B cell (primary cell): ENCODE data around the gene PRKCA. TPM values are rescaled to one million over a fixed set of nuclear protein-coding genes. Genes with fewer than 3 reads are reported as not detected.

Experiments
- ATAC-seq: fragments of 200-7000 bp; cut with Tn5 transposase; one replicate; pipeline ENCODE4 v1.10.0; 2021; ENCODE audit warnings: low read depth, mild to moderate bottlenecking, moderate number of reproducible peaks, moderate library complexity
- CTCF ChIA-PET: fragments of 350-600 bp; sonication (Branson Sonifier 250); formaldehyde crosslinking; loops from one replicate; lab custom pipeline; 2021; ENCODE audit warnings: antibody characterized with exemption, inconsistent platforms; lab: Charles Lee
- POLR2A ChIA-PET: fragments of 350-600 bp; sonication (Branson Sonifier 250); formaldehyde crosslinking; loops from one replicate; lab custom pipeline; 2021; ENCODE audit warnings: antibody characterized with exemption; lab: Charles Lee
- DNase-seq: peaks from one replicate; pipeline ENCODE4 v3.0.0; 2013
- H2AFZ ChIP-seq: 2 replicates; pipeline ENCODE4 v1.6.1; 2012; ENCODE audit warnings: mild to moderate bottlenecking, low read depth, low read length; ENCODE audit not compliant: insufficient read depth, poor library complexity, severe bottlenecking
- H3K27ac ChIP-seq, 2 donors: 1 replicate in 1 of 2; 2 replicates in 1 of 2; pipeline ENCODE4 v1.5.1; 2012 to 2013; ENCODE audit warnings: low read length in 2 of 2, mild to moderate bottlenecking in 2 of 2, moderate library complexity in 1 of 2
- H3K27me3 ChIP-seq, 4 experiments: fragments of 200-600 bp in 1 of 4; sonication (generic) in 1 of 4; replicated peaks in 1 of 4; 1 replicate in 2 of 4; 2 replicates in 2 of 4; pipeline versions ENCODE4 v1.6.1 to v1.7.0; 2013 to 2016; ENCODE audit warnings: low read length in 3 of 4, mild to moderate bottlenecking in 2 of 4, mixed read lengths in 1 of 4, moderate library complexity in 1 of 4; ENCODE audit not compliant: insufficient read depth in 4 of 4, control insufficient read depth in 3 of 4; ENCODE audit errors: control extremely low read depth in 1 of 4
- H3K36me3 ChIP-seq, 2 experiments: replicated peaks in 1 of 2; 1 replicate in 1 of 2; 2 replicates in 1 of 2; pipeline versions ENCODE4 v1.6.1 to v1.7.1; 2013; ENCODE audit warnings: low read length in 1 of 2; ENCODE audit not compliant: insufficient read depth in 2 of 2, control insufficient read depth in 1 of 2; ENCODE audit errors: control extremely low read depth in 1 of 2, extremely low read depth in 1 of 2
- H3K4me1 ChIP-seq, 2 donors: fragments of 200-600 bp in 1 of 2; sonication (generic) in 1 of 2; 1 replicate in 1 of 2; 2 replicates in 1 of 2; pipeline versions ENCODE4 v1.5.1 to v1.6.1; 2013 to 2017; ENCODE audit warnings: low read length in 2 of 2; ENCODE audit not compliant: control insufficient read depth in 2 of 2, insufficient read depth in 2 of 2
- H3K4me2 ChIP-seq: replicated peaks from 2 replicates; pipeline ENCODE3; 2012; ENCODE audit warnings: mild to moderate bottlenecking, low read depth, low read length; ENCODE audit not compliant: poor library complexity, severe bottlenecking
- H3K4me3 ChIP-seq, 5 experiments: fragments of 200-600 bp in 1 of 5; sonication (generic) in 1 of 5; 1 replicate in 3 of 5; 2 replicates in 2 of 5; pipeline versions ENCODE4 v1.5.1 to v1.7.0; 2011 to 2016; ENCODE audit warnings: low read length in 4 of 5, mild to moderate bottlenecking in 4 of 5, low read depth in 2 of 5, control low read depth in 1 of 5, moderate library complexity in 1 of 5; ENCODE audit not compliant: insufficient read depth in 1 of 5; ENCODE audit errors: control extremely low read depth in 1 of 5, extremely low read depth in 1 of 5
- H3K79me2 ChIP-seq: fragments of 200-600 bp; sonication (generic); one replicate; pipeline ENCODE4 v1.6.0; 2016; ENCODE audit warnings: low read length; ENCODE audit not compliant: control insufficient read depth, insufficient read depth
- H3K9ac ChIP-seq: fragments of 200-600 bp; sonication (generic); 2 replicates; pipeline ENCODE4 v1.6.1; 2017; ENCODE audit warnings: mild to moderate bottlenecking, low read length, moderate library complexity
- H3K9me3 ChIP-seq, 3 donors: one replicate each; pipeline versions ENCODE4 v1.6.1 to v1.7.1; 2013; ENCODE audit warnings: low read length in 2 of 3; ENCODE audit not compliant: control insufficient read depth in 2 of 3, insufficient read depth in 1 of 3; ENCODE audit errors: control extremely low read depth in 1 of 3
- H4K20me1 ChIP-seq: 2 replicates; pipeline ENCODE4 v1.6.0; 2012; ENCODE audit warnings: mild to moderate bottlenecking, low read length; ENCODE audit not compliant: insufficient read depth, control insufficient read depth, poor library complexity, severe bottlenecking
- H3K27ac Mint-ChIP-seq: one replicate; pipeline ENCODE4 v1.8.0; 2021; ENCODE audit warnings: mixed read lengths
- H3K27me3 Mint-ChIP-seq: one replicate; pipeline ENCODE4 v1.8.0; 2021; ENCODE audit warnings: mixed read lengths
- H3K4me1 Mint-ChIP-seq: one replicate; pipeline ENCODE4 v1.8.0; 2021; ENCODE audit warnings: mixed read lengths
- H3K4me3 Mint-ChIP-seq: one replicate; pipeline ENCODE4 v1.8.0; 2021; ENCODE audit warnings: mixed read lengths
- H3K9me3 Mint-ChIP-seq: one replicate; pipeline ENCODE4 v1.8.0; 2022; ENCODE audit warnings: mixed read lengths; ENCODE audit not compliant: insufficient read depth
- EZH2 ChIP-seq: IDR thresholded peaks from 2 replicates; pipeline ENCODE4 v1.6.1; 2012; ENCODE audit warnings: borderline replicate concordance, low read depth, mild to moderate bottlenecking, moderate library complexity, low read length; ENCODE audit not compliant: insufficient read depth, poor library complexity, severe bottlenecking
- WGBS: methylation state at CpG from one replicate; pipeline ENCODE4 v1.1.5; 2013; ENCODE audit warnings: missing lambda C conversion rate; ENCODE audit not compliant: insufficient coverage; 5-methylcytosine and 5-hydroxymethylcytosine counted together
- intact Hi-C: fragments of 100-400 bp; cut with micrococcal nuclease; formaldehyde crosslinking; loops from one replicate; pipeline ENCODE4 v1.10.0; 2022
- polyA plus RNA-seq: library from polyadenylated mRNA; depleted of rRNA; stranded (reverse); fragments of >200 nt; gene quantifications from 2 replicates; pipeline ENCODE4 v1.2.3, GENCODE V29; 2012
- total RNA-seq, 2 donors: library from RNA; stranded (reverse); fragments of 120-200 nt in 1 of 2; gene quantifications; 1 replicate in 1 of 2; 2 replicates in 1 of 2; pipeline versions ENCODE4 v1.2.3 to v1.2.4, GENCODE V29; 2013 to 2022
- TF ChIP-seq, protein P1 (sequence below): fragments of 200-600 bp; IDR thresholded peaks from one replicate; pipeline ENCODE4 v1.8.0; 2022; ENCODE audit warnings: antibody characterized with exemption, mild to moderate bottlenecking

Gene PRKCA
- total and polyA plus RNA-seq, 2 donors (not counting 1 experiment from before 2014, with no cell fraction given) = 0.33 to 7.7 TPM

- Mint-ChIP-seq H3K27ac (no peak overlapping the region), H3K27me3 (no peaks in the 10 kb centered on the region), H3K9me3 (no peaks in the 10 kb centered on the region), H3K4me3 (no peak overlapping the region), H3K4me1 (no peaks in the 10 kb centered on the region)
- ATAC-seq = no peak
- no peak for TF ChIP-seq EZH2
- TF ChIP-seq, protein P1, sequence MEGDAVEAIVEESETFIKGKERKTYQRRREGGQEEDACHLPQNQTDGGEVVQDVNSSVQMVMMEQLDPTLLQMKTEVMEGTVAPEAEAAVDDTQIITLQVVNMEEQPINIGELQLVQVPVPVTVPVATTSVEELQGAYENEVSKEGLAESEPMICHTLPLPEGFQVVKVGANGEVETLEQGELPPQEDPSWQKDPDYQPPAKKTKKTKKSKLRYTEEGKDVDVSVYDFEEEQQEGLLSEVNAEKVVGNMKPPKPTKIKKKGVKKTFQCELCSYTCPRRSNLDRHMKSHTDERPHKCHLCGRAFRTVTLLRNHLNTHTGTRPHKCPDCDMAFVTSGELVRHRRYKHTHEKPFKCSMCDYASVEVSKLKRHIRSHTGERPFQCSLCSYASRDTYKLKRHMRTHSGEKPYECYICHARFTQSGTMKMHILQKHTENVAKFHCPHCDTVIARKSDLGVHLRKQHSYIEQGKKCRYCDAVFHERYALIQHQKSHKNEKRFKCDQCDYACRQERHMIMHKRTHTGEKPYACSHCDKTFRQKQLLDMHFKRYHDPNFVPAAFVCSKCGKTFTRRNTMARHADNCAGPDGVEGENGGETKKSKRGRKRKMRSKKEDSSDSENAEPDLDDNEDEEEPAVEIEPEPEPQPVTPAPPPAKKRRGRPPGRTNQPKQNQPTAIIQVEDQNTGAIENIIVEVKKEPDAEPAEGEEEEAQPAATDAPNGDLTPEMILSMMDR = no peak
- H3K9me3 ChIP-seq = peaks cover 0 to 2% (median 0%) of the 10 kb centered on the region in 3 donors
- H3K4me3 ChIP-seq = no peak overlapping the region
- no peak overlapping the region for H2AFZ ChIP-seq
- POLR2A ChIA-PET = no interaction called here
- no peak overlapping the region for H3K9ac ChIP-seq
- CTCF ChIA-PET = no interaction called here
- H3K4me2 ChIP-seq = no peak overlapping the region
- WGBS = 97% methylated on average over 7 of the region's 7 CpGs
- no peaks in the 10 kb centered on the region for H3K4me1 ChIP-seq
- no peaks in the 10 kb centered on the region for H3K27me3 ChIP-seq
- no peaks in the 10 kb centered on the region for H4K20me1 ChIP-seq
- no peak for DNase-seq
- H3K79me2 ChIP-seq = no peaks in the 10 kb centered on the region
- H3K36me3 ChIP-seq = no peaks in the 10 kb centered on the region
- no peak overlapping the region for H3K27ac ChIP-seq
- intact Hi-C loops = no loop called here
These were observed 287.5 kb downstream of the PRKCA start for GRCh38 chr17:66589892-66590291.

DNA sequence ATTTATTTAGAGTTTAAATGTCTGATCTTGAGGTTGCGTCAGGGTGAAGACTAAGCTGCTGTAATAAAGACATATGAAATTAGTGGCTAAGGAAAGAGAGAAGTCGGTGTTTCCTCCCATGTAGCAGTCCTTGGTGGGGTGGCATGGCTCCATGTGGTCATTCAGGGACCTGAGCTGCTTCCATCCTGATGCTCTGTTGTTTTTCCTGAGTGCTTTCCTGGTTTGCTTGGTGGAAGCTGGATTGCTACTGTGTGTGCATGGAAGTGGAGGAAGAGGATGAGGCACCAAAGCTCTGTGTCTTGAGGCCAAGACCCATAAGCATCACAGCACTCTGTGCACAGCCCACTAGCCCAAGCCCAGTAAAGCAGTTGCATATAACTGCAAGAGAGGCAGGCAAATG is 290.7 kb downstream of the PRKCA start:
- no peaks in the 10 kb centered on the region for H4K20me1 ChIP-seq
- no peaks in the 10 kb centered on the region for H3K4me1 ChIP-seq
- H3K9me3 ChIP-seq = no peaks in the 10 kb centered on the region
- no peaks in the 10 kb centered on the region for H3K36me3 ChIP-seq
- Mint-ChIP-seq H3K27ac (no peak overlapping the region), H3K4me3 (no peak overlapping the region), H3K4me1 (no peaks in the 10 kb centered on the region), H3K9me3 (no peaks in the 10 kb centered on the region), H3K27me3 (no peaks in the 10 kb centered on the region)
- ChIA-PET POLR2A (no interaction called here), CTCF (no interaction called here)
- no peak for ATAC-seq
- WGBS = 94% methylated on average over 2 of the region's 2 CpGs
- no peak overlapping the region for H3K4me2 ChIP-seq
- no peak overlapping the region for H2AFZ ChIP-seq
- no peak for DNase-seq
- H3K79me2 ChIP-seq = no peaks in the 10 kb centered on the region
- no peak overlapping the region for H3K4me3 ChIP-seq
- TF ChIP-seq EZH2 = no peak
- TF ChIP-seq, protein P1 = no peak
- intact Hi-C loops = no loop called here
- H3K9ac ChIP-seq = no peak overlapping the region
- H3K27ac ChIP-seq = no peak overlapping the region
- no peaks in the 10 kb centered on the region for H3K27me3 ChIP-seq
